Panc1 (cell line): ENCODE data around the gene LIX1L. TPM values are rescaled to one million over a fixed set of nuclear protein-coding genes. Genes with fewer than 3 reads are reported as not detected.
A peak's percentile ranks its signal among the peaks of the same experiment; 100 is the strongest.

Experiments
- ATAC-seq: fragments of 200-7000 bp; cut with Tn5 transposase; 2 replicates; pipeline ENCODE4 v1.9.1; 2020; ENCODE audit warnings: mild to moderate bottlenecking, moderate library complexity
- BruUV-seq: library from RNA; stranded (reverse); fragments of 400-500 nt; replicated peaks from 2 replicates; lab custom pipeline; 2021; lab: Mats Ljungman, UMichigan
- CTCF ChIA-PET: fragments of 300-600 bp; sonication (Branson Sonifier 250); formaldehyde crosslinking; loops from one replicate; lab custom pipeline; 2022; ENCODE audit warnings: antibody characterized with exemption; lab: Charles Lee
- POLR2A ChIA-PET: fragments of 300-600 bp; sonication (Branson Sonifier 250); formaldehyde crosslinking; loops from one replicate; lab custom pipeline; 2022; ENCODE audit warnings: antibody characterized with exemption; lab: Charles Lee
- DNase-seq: peaks from one replicate; pipeline ENCODE4 v3.0.0-alpha.2; 2010; ENCODE audit warnings: low read depth, low spot score
- H3K27ac ChIP-seq: 2 replicates; pipeline ENCODE4 v1.5.1; 2011; ENCODE audit warnings: mild to moderate bottlenecking, low read length, inconsistent platforms
- H3K27me3 ChIP-seq: fragments of 200-500 bp; sonication (Bioruptor generic); 2 replicates; pipeline ENCODE4 v1.6.0; 2014; ENCODE audit warnings: low read length, inconsistent platforms; ENCODE audit not compliant: control insufficient read depth, insufficient read depth
- H3K36me3 ChIP-seq: fragments of 200-500 bp; sonication (Bioruptor generic); 2 replicates; pipeline ENCODE4 v1.5.1; 2014; ENCODE audit warnings: inconsistent platforms, mild to moderate bottlenecking, low read length, moderate library complexity; ENCODE audit not compliant: control insufficient read depth, insufficient read depth
- H3K4me1 ChIP-seq: 2 replicates; pipeline ENCODE4 v1.5.1; 2011; ENCODE audit warnings: inconsistent platforms, mild to moderate bottlenecking, low read length, moderate library complexity; ENCODE audit not compliant: control insufficient read depth, insufficient read depth
- H3K4me3 ChIP-seq, 2 experiments: 2 replicates each; pipeline ENCODE4 v1.5.1; 2011 to 2012; ENCODE audit warnings: low read depth in 2 of 2, low read length in 2 of 2, mild to moderate bottlenecking in 2 of 2, inconsistent platforms in 1 of 2, moderate library complexity in 1 of 2
- H3K9me3 ChIP-seq: fragments of 200-500 bp; sonication (Bioruptor generic); 2 replicates; pipeline ENCODE4 v1.5.1; 2014; ENCODE audit warnings: low read depth, mild to moderate bottlenecking, inconsistent platforms, low read length, moderate library complexity; ENCODE audit not compliant: control insufficient read depth, insufficient read depth
- CTCF ChIP-seq: fragments of 450-650 bp; IDR thresholded peaks from 2 replicates; pipeline ENCODE4 v1.5.1; 2017; ENCODE audit warnings: mild to moderate bottlenecking
- POLR2AphosphoS5 ChIP-seq: IDR thresholded peaks from 2 replicates; pipeline ENCODE4 v1.6.1; 2012; ENCODE audit warnings: mild to moderate bottlenecking, low read depth, low read length, moderate library complexity
- SIN3A ChIP-seq: IDR thresholded peaks from 2 replicates; pipeline ENCODE4 v1.6.1; 2012; ENCODE audit warnings: low read depth, mild to moderate bottlenecking, low read length, moderate library complexity, borderline replicate concordance; ENCODE audit not compliant: insufficient read depth
- TCF7L2 ChIP-seq: IDR thresholded peaks from 2 replicates; pipeline ENCODE4 v1.6.1; 2011; ENCODE audit warnings: mild to moderate bottlenecking, low read depth, low read length, inconsistent platforms
- in situ Hi-C: cut with HindIII; loops from 2 replicates; pipeline ENCODE4 v1.10.0; 2016; ENCODE audit warnings: low sequenced_read_pairs, low pct_unique_long_range_greater_than_20kb
- intact Hi-C: fragments of 100-400 bp; cut with micrococcal nuclease; formaldehyde crosslinking; loops from one replicate; pipeline ENCODE4 v1.10.0; 2022; ENCODE audit not compliant: unreplicated experiment
- total RNA-seq: library from RNA; stranded (reverse); gene quantifications from one replicate; pipeline ENCODE4 v1.2.1, GENCODE V29; 2021; ENCODE audit not compliant: unreplicated experiment
- TF ChIP-seq, protein P1 (sequence below), 2 experiments: IDR thresholded peaks; 2 replicates each; pipeline ENCODE4 v1.6.1; 2011 to 2012; ENCODE audit warnings: low read depth in 2 of 2, control low read depth in 1 of 2, low read length in 1 of 2, mild to moderate bottlenecking in 1 of 2, moderate library complexity in 1 of 2; ENCODE audit not compliant: insufficient read depth in 1 of 2

The LIX1L gene
- total RNA-seq, 1 experiment from 2014 or later: 23.3 TPM

DNA sequence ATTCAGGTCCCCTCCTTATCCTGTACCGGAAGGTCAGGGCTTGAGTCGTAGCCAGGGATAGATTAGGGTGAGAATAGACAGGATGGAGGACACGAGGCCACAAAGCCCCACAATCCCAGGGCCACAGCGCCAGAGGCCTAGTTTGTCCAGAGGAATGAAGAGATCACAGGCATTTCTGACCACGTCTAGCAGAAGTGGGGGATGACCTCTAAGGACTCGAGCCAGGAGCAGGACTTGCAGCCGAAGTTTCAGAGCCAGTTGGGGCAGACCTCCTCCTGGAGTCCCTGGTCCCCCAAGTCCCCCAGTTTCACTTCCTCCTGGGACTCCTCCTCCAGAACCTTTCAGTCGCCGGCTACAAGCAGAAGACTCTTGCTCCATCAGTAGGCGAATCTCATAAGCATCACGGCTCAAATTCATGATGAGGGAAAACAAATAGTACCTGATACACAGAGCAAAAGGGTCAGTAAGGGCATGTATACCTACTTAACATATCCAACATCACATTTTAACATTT, 45.6 kb downstream of the LIX1L start:
- POLR2A ChIA-PET: interaction anchor here (0.7 kb wide), 1 partner anchor 53 kb away, joined by 10 read pairs; the partner anchor contains the start of gene POLR3GL
- intact Hi-C loops: loop anchor here (10.0 kb wide), 1 partner anchor 57 kb away; the partner anchor contains the start of gene PIAS3

DNA sequence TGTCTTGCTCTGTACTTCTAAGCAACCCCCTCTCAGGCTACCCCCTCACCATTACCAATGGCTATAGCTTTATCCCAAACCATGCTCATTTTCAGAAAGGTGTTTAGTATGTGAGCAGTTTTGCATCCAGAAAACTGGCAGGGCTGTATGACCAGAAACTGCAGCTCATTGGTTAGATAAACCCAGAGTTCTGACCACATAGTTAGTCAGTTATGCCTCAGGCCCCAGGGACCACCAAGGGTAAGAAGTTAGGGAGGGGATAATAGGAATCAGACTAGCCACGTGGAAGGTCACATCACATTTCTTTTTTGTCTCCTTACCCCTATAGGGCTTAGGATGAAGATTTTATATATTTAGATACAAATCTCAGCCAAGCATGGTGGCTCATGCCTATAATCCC, 49.2 kb downstream of the LIX1L start:
- peaks cover 13% of the 10 kb centered on the region for H3K4me1 ChIP-seq
- CTCF ChIA-PET: interaction anchor here (2.2 kb wide), 1 partner anchor 17 kb away, joined by 15 read pairs; no protein-coding TSS in a partner anchor
- peak overlapping the region; percentile 46 for H3K27ac ChIP-seq
- peaks cover 5% of the 10 kb centered on the region for H3K36me3 ChIP-seq
- DNase-seq: no peak
- H3K27me3 ChIP-seq: no peaks in the 10 kb centered on the region
- in situ Hi-C loops: no loop called here
- BruUV-seq: no TSS peak
- POLR2A ChIA-PET: interaction anchor here (0.7 kb wide), 1 partner anchor 100 kb away, joined by 4 read pairs; no protein-coding TSS in a partner anchor
- no peak for TF ChIP-seq TCF7L2
- TF ChIP-seq, protein P1, sequence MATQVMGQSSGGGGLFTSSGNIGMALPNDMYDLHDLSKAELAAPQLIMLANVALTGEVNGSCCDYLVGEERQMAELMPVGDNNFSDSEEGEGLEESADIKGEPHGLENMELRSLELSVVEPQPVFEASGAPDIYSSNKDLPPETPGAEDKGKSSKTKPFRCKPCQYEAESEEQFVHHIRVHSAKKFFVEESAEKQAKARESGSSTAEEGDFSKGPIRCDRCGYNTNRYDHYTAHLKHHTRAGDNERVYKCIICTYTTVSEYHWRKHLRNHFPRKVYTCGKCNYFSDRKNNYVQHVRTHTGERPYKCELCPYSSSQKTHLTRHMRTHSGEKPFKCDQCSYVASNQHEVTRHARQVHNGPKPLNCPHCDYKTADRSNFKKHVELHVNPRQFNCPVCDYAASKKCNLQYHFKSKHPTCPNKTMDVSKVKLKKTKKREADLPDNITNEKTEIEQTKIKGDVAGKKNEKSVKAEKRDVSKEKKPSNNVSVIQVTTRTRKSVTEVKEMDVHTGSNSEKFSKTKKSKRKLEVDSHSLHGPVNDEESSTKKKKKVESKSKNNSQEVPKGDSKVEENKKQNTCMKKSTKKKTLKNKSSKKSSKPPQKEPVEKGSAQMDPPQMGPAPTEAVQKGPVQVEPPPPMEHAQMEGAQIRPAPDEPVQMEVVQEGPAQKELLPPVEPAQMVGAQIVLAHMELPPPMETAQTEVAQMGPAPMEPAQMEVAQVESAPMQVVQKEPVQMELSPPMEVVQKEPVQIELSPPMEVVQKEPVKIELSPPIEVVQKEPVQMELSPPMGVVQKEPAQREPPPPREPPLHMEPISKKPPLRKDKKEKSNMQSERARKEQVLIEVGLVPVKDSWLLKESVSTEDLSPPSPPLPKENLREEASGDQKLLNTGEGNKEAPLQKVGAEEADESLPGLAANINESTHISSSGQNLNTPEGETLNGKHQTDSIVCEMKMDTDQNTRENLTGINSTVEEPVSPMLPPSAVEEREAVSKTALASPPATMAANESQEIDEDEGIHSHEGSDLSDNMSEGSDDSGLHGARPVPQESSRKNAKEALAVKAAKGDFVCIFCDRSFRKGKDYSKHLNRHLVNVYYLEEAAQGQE (IDR thresholded peaks at IDR 0.05; ENCODE audit: insufficient read depth in 1 of 2, low read depth in 2 of 2, low read length in 1 of 2): no peak
- TF ChIP-seq CTCF: no peak
- TF ChIP-seq POLR2AphosphoS5: no peak
- no peak for TF ChIP-seq SIN3A
- no peaks in the 10 kb centered on the region for H3K9me3 ChIP-seq
- no peak for ATAC-seq
- no peak overlapping the region for H3K4me3 ChIP-seq
- intact Hi-C loops: no loop called here

More for the DNA sequence above, 45.6 kb downstream of the LIX1L start:
- Histone ChIP-seq H3K36me3 (peaks cover 10% of the 10 kb centered on the region), H3K9me3 (no peaks in the 10 kb centered on the region), H3K4me3 (no peak overlapping the region), H3K27ac (no peak overlapping the region), H3K4me1 (peaks cover 21% of the 10 kb centered on the region), H3K27me3 (no peaks in the 10 kb centered on the region)
- ATAC-seq (no peak), DNase-seq (no peak)
- in situ Hi-C loops: no loop called here
- CTCF ChIA-PET: interaction anchor here (0.7 to 2.0 kb wide), 2 partner anchors 20 to 41 kb away, joined by 5 to 8 read pairs; no protein-coding TSS in a partner anchor
- no TSS peak for BruUV-seq
- TF ChIP-seq TCF7L2: no peak
- TF ChIP-seq, protein P1 (IDR thresholded peaks at IDR 0.05; ENCODE audit: insufficient read depth in 1 of 2, low read depth in 2 of 2, low read length in 1 of 2): no peak
- TF ChIP-seq CTCF: no peak
- no peak for TF ChIP-seq SIN3A
- TF ChIP-seq POLR2AphosphoS5: no peak
